IgD-negative memory B cell (primary cell): Measurements from ENCODE around the gene CLCN6. TPM values are rescaled to one million over a fixed set of nuclear protein-coding genes. Genes with fewer than 3 reads are reported as not detected.

Experiments used
- polyA plus RNA-seq: library from polyadenylated mRNA; unstranded; fragments of 300-500 nt; fragmentation: Illumina TruSeq; gene quantifications from one replicate; pipeline ENCODE4 v1.2.3, GENCODE V29; 2021

The CLCN6 gene
- polyA plus RNA-seq, 1 donor from 2014 or later = 11.7 TPM

Other genes with a start within 250 kb of the CLCN6 start
- 18.0 TPM for gene FBXO2, start 151.8 kb upstream of the CLCN6 start, polyA plus RNA-seq
- gene FBXO44, start 151.3 kb upstream of the CLCN6 start, polyA plus RNA-seq = 16.9 TPM
- gene FBXO6, start 142.0 kb upstream of the CLCN6 start, polyA plus RNA-seq = 24.2 TPM
- 49.1 TPM for gene MAD2L2, start 125.0 kb upstream of the CLCN6 start, polyA plus RNA-seq
- 0.13 TPM for gene DRAXIN, start 114.5 kb upstream of the CLCN6 start, polyA plus RNA-seq
- gene AGTRAP, start 70.1 kb upstream of the CLCN6 start, polyA plus RNA-seq = 52.6 TPM
- not detected for gene C1orf167, start 44.0 kb upstream of the CLCN6 start, polyA plus RNA-seq
- gene MTHFR, start 227 bp upstream of the CLCN6 start, polyA plus RNA-seq = 14.3 TPM
- gene NPPA, start 41.6 kb downstream of the CLCN6 start, polyA plus RNA-seq = not detected
- gene NPPB, start 52.8 kb downstream of the CLCN6 start, polyA plus RNA-seq = not detected
- gene KIAA2013, start 120.2 kb downstream of the CLCN6 start, polyA plus RNA-seq = 29.7 TPM
- gene PLOD1, start 128.5 kb downstream of the CLCN6 start, polyA plus RNA-seq = 6.5 TPM
- gene MFN2, start 174.3 kb downstream of the CLCN6 start, polyA plus RNA-seq = 31.2 TPM
- 52.4 TPM for gene MIIP, start 213.3 kb downstream of the CLCN6 start, polyA plus RNA-seq